GM12878 (cell line): ENCODE data around the gene FMO3.

Experiments used
- BRCA1 ChIP-seq: IDR thresholded peaks from 2 replicates; pipeline ENCODE4 v1.6.1; 2011; ENCODE audit warnings: low read depth, low read length, improper control_type of control experiment
- CTCF ChIP-seq, 3 experiments: IDR thresholded peaks in 2 of 3; conservative IDR thresholded peaks in 1 of 3; 2 replicates each; pipeline ENCODE4 v1.5.1; 2011; ENCODE audit warnings: low read depth in 3 of 3, low read length in 3 of 3, mild to moderate bottlenecking in 3 of 3, control low read depth in 2 of 3, moderate library complexity in 2 of 3, inconsistent platforms in 1 of 3, mixed read lengths in 1 of 3; ENCODE audit not compliant: control insufficient read depth in 2 of 3, insufficient read depth in 1 of 3; ENCODE audit errors: extremely low read depth in 1 of 3
- FOXK2 ChIP-seq: fragments of 450-650 bp; IDR thresholded peaks from 2 replicates; pipeline ENCODE4 v1.6.1; 2017; ENCODE audit warnings: mild to moderate bottlenecking, moderate library complexity
- WRNIP1 ChIP-seq: IDR thresholded peaks from 2 replicates; pipeline ENCODE4 v1.6.1; 2011; ENCODE audit warnings: low read depth, low read length, improper control_type of control experiment, borderline replicate concordance
- ZNF207 ChIP-seq: fragments of 450-650 bp; IDR thresholded peaks from 2 replicates; pipeline ENCODE4 v1.6.1; 2014; ENCODE audit warnings: antibody characterized with exemption, mild to moderate bottlenecking, borderline replicate concordance

GRCh38 chr1:171083222-171083621, 7.5 kb upstream of the FMO3 start:
- TF ChIP-seq CTCF (IDR thresholded peaks at IDR 0.05 in 2 of 3, conservative IDR thresholded peaks at IDR 0.05 in 1 of 3; ENCODE audit: control insufficient read depth in 2 of 3, extremely low read depth in 1 of 3, insufficient read depth in 1 of 3, low read depth in 3 of 3, low read length in 3 of 3) (no peak), WRNIP1 (no peak), FOXK2 (no peak), ZNF207 (no peak), BRCA1 (no peak)
